Stimulated activated CD4-positive, alpha-beta T cell treated with anti-CD3 and anti-CD28 coated beads, Interleukin-15, amount 100 ng/mL, for 48 hours (primary cell): ENCODE results near the gene INSIG1.

ENCODE experiments used
- DNase-seq, 2 donors: peaks; one replicate each; pipeline ENCODE4 v3.0.0-alpha.2; 2020; ENCODE audit warnings: low read depth in 2 of 2

Gene INSIG1

DNA sequence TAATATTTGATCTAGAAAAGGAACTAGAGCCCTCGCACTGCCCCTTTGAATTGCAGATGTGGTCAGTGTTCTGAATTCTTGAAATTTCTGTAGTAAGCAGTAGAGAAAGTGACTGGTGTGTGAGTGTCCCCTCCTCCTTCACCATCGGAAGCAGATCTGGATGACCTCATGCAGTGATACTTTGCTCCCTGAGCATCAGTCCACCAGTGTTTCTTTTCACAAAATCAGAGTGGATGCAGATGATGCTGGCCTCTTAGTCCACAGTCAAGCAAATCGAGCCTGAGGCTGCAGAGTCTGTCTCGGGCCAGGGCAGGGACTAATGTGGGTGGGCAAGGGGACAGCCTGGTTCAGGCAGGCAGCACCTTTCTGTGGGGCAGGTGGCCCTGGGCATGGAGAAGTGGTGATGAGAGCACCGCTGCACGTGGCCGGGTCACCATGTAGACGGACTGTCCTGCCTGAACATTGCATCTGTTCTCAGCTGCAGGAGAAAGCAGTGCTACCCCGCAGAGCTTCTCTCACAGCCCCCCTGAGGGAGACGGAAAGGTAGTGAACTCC lies 5.4 kb downstream of the INSIG1 start:
- DNase-seq, result no peak

DNA sequence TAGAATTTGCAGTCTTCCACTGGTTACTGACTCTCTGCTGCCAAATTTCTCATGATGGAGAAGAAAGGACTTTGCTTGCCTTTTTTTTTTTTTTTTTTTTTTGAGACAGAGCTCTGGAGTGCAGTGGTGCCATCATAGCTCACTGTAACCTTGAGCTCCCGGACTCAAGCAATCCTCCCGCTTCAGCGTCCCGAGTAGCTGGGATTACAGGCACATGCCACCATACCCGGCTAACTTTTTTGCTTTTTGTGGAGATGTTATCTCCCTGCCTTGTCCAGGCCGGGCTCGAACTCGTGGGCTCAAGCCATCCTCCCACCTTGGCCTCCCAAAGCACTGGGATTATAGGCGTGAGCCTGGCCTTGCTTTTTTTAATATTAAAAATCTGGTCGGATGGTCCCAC lies 6.2 kb downstream of the INSIG1 start:
- DNase-seq, result no peak

GRCh38 chr7:155305231-155305904 lies 7.7 kb downstream of the INSIG1 start:
- DNase-seq, result no peak

GRCh38 chr7:155306673-155307470 lies 9.2 kb downstream of the INSIG1 start:
- DNase-seq, result no peak

- DNase-seq, result no peak
Observed at GRCh38 chr7:155308330-155309020, 10.8 kb downstream of the INSIG1 start.

GRCh38 chr7:155309021-155309338 lies 11.3 kb downstream of the INSIG1 start:
- DNase-seq, result no peak

GRCh38 chr7:155310425-155311114 lies 12.9 kb downstream of the INSIG1 start:
- DNase-seq, result no peak

- DNase-seq, result no peak
Observed at GRCh38 chr7:155311826-155312537, 14.3 kb downstream of the INSIG1 start.

GRCh38 chr7:155312633-155313032 lies 15.0 kb downstream of the INSIG1 start:
- no peak for DNase-seq

GRCh38 chr7:155313096-155313495 lies 15.4 kb downstream of the INSIG1 start:
- DNase-seq, result no peak

- DNase-seq, result no peak
Observed at GRCh38 chr7:155315977-155316376, 18.3 kb downstream of the INSIG1 start.

GRCh38 chr7:155316427-155317113 lies 18.9 kb downstream of the INSIG1 start:
- no peak for DNase-seq

GRCh38 chr7:155317114-155317434 lies 19.4 kb downstream of the INSIG1 start:
- no peak for DNase-seq

DNA sequence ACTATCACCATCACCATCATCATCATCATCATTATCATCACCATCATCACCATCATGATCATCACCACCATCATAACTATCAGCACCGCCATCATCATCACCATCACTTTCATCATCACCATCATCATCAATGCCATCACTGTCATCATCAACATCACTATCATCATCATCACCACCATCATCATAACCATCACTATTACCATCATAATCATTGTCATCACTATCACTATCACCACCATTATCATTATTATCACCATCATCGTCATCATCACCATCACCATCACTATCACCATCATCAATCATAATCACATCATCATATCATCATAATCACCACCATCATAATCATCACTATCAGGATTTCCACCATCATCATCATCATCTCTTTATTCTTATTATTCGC lies 20.6 kb downstream of the INSIG1 start:
- DNase-seq, result no peak

GRCh38 chr7:155322530-155322929 lies 24.9 kb downstream of the INSIG1 start:
- DNase-seq, result no peak

- DNase-seq, result no peak
Observed at GRCh38 chr7:155323001-155323638, 25.4 kb downstream of the INSIG1 start.

GRCh38 chr7:155324012-155324917 lies 26.6 kb downstream of the INSIG1 start:
- no peak for DNase-seq

DNA sequence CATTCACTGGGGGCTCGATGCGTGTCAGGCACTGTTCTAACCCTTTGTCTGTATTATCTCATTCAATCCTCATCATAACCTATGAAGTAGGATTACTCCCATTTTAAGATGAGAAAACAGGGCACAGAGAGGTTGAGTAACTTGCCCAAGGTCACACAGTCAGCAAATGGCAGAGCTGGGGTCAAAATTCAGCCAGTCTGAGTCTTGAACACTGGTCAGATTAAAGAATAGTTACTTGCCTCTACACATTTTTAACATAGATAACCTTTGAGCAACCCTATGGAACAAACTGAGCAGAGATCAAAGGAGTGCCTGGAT lies 27.2 kb downstream of the INSIG1 start:
- no peak for DNase-seq

DNA sequence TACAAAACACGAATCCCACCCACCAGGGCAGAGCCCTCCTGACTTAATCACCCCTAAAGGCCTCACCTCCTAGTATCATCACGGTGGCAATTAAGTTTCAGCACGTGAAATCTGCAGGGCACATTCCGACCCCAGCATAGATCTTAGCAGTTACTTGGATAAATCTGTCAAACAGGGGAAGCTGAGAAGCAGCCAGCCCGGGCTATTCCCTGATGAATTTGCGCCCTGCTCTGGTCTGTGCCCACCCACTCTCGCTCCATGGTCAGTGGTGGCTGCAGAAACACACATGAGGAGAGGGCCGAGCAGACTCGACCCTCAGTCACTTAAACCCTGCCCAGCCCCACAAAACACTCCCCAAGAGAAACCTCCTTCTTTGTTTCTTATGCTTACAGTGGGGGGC lies 28.7 kb downstream of the INSIG1 start:
- no peak for DNase-seq
